D341Med (cell line): Measurements from ENCODE around the gene RAB10.
"Not testable (repeated sequence)": the region's sequence is repeated elsewhere in the genome, so short reads cannot be mapped to it uniquely, and the experiment has no call there.

Experiments
- DNase-seq: peaks from one replicate; pipeline ENCODE4 v3.0.0; 2012; ENCODE audit warnings: low spot score

Gene RAB10

GRCh38 chr2:26157580-26157979 is 123.7 kb downstream of the RAB10 start:
- no peak for DNase-seq

GRCh38 chr2:26161926-26162325 is 128.0 kb downstream of the RAB10 start:
- no peak for DNase-seq

- DNase-seq: no peak
Measured at GRCh38 chr2:26162963-26163362, 129.1 kb downstream of the RAB10 start.

GRCh38 chr2:26164231-26164630 is 130.3 kb downstream of the RAB10 start:
- DNase-seq: no peak

GRCh38 chr2:26164641-26165211 is 130.8 kb downstream of the RAB10 start:
- no peak for DNase-seq

- no peak for DNase-seq
Measured at GRCh38 chr2:26165403-26165802, 131.5 kb downstream of the RAB10 start.

GRCh38 chr2:26166541-26166940 is 132.7 kb downstream of the RAB10 start:
- DNase-seq: not testable (repeated sequence)

- DNase-seq: no peak
Measured at GRCh38 chr2:26168785-26169184, 134.9 kb downstream of the RAB10 start.

- no peak for DNase-seq
Measured at GRCh38 chr2:26169226-26169625, 135.3 kb downstream of the RAB10 start.

GRCh38 chr2:26169681-26170414 is 136.0 kb downstream of the RAB10 start:
- DNase-seq: no peak

- DNase-seq: no peak
Measured at GRCh38 chr2:26170795-26171194, 136.9 kb downstream of the RAB10 start.

GRCh38 chr2:26172189-26172870 is 138.4 kb downstream of the RAB10 start:
- DNase-seq: peak; percentile 68

- DNase-seq: peak; percentile 88
Measured at GRCh38 chr2:26172871-26173775, 139.2 kb downstream of the RAB10 start, which contains the start of gene GAREM2. GAREM2 (plus strand) TSS chr2:26173088; CDS start chr2:26173221, 133 bp downstream.

- no peak for DNase-seq
Measured at GRCh38 chr2:26173776-26174482, 140.0 kb downstream of the RAB10 start.

GRCh38 chr2:26174691-26175465 is 141.0 kb downstream of the RAB10 start:
- no peak for DNase-seq

- DNase-seq: no peak
Measured at GRCh38 chr2:26175466-26176278, 141.8 kb downstream of the RAB10 start.

- no peak for DNase-seq
Measured at GRCh38 chr2:26176279-26176615, 142.4 kb downstream of the RAB10 start.

- DNase-seq: no peak
Measured at GRCh38 chr2:26177122-26177521, 143.2 kb downstream of the RAB10 start.

GRCh38 chr2:26178246-26178645 is 144.4 kb downstream of the RAB10 start:
- DNase-seq: no peak
